Measurements from ENCODE around the gene PIR.

The PIR gene

GRCh38 chrX:15384304-15384703 is 108.8 kb downstream of the PIR start, which contains the start of gene VEGFD:
Gene VEGFD (minus strand): TSS chrX:15384413. CDS start chrX:15383946, 467 bp downstream.
- Histone ChIP-seq H3K4me1 (ENCODE audit: control insufficient read depth, insufficient read depth, low read length) (no peaks in the 10 kb centered on the region; the same call in 1 of the 2 replicates), H3K9me3 (ENCODE audit: control insufficient read depth, insufficient read depth, low read depth, low read length) (no peaks in the 10 kb centered on the region), H3K4me3 (ENCODE audit: low read depth, low read length) (no peak within 1 kb of the TSS), H3K36me3 (ENCODE audit: control insufficient read depth in 2 of 2, insufficient read depth in 1 of 2, low read length in 2 of 2) (peaks cover 0 to 3% of the 10 kb centered on the region in 2 experiments; a peak in 1 of 3 replicates), H3K27ac (ENCODE audit: extremely low read depth, low read depth, low read length) (no peak within 1 kb of the TSS)
- ChIA-PET CTCF (interaction anchor here (0.6 to 3.0 kb wide), 5 partner anchors 10 to 88 kb away, joined by 3 to 33 read pairs (median 3); no protein-coding TSS in a partner anchor), POLR2A (no interaction called here)
- TF ChIP-seq ZNF138 (tag by site-specific recombination; IDR thresholded peaks at IDR 0.05; ENCODE audit: borderline replicate concordance) (no peak), MEIS1 (CRISPR knock-in tag; IDR thresholded peaks at IDR 0.05; ENCODE audit: borderline replicate concordance) (no peak), ZBTB26 (tag by site-specific recombination; optimal IDR thresholded peaks at IDR 0.05) (no peak), ZNF354C (tag by site-specific recombination; IDR thresholded peaks at IDR 0.05; ENCODE audit: borderline replicate concordance, low read depth) (no peak), ZNF623 (tag by site-specific recombination; IDR thresholded peaks at IDR 0.05) (no peak), PBX3 (CRISPR knock-in tag; IDR thresholded peaks at IDR 0.05) (no peak), ZNF433 (tag by site-specific recombination; IDR thresholded peaks at IDR 0.05; ENCODE audit: low read depth) (no peak), ZNF596 (tag by site-specific recombination; IDR thresholded peaks at IDR 0.05) (no peak), ZNF664 (tag by site-specific recombination; IDR thresholded peaks at IDR 0.05) (no peak), ZNF48 (tag by site-specific recombination; IDR thresholded peaks at IDR 0.05) (no peak), ZNF184 (tag by site-specific recombination; IDR thresholded peaks at IDR 0.05) (no peak), ZNF658 (tag by site-specific recombination; IDR thresholded peaks at IDR 0.05) (no peak), EGR2 (tag by site-specific recombination; IDR thresholded peaks at IDR 0.05; ENCODE audit: low read depth) (no peak), KLF8 (tag by site-specific recombination; IDR thresholded peaks at IDR 0.05) (no peak), ZNF624 (tag by site-specific recombination; IDR thresholded peaks at IDR 0.05) (no peak), TSHZ1 (tag by site-specific recombination; IDR thresholded peaks at IDR 0.05; ENCODE audit: borderline replicate concordance) (no peak)

GRCh38 chrX:15382813-15383212 is 110.3 kb downstream of the PIR start:
- no peak overlapping the region for H3K4me3 ChIP-seq (ENCODE audit: low read depth, low read length)
- H3K9me3 ChIP-seq (ENCODE audit: control insufficient read depth, insufficient read depth, low read depth, low read length): no peaks in the 10 kb centered on the region
- no peaks in the 10 kb centered on the region for H3K36me3 ChIP-seq (ENCODE audit: control insufficient read depth in 2 of 2, insufficient read depth in 1 of 2, low read length in 2 of 2)
- CTCF ChIA-PET: interaction anchor here (0.6 to 3.0 kb wide), 15 partner anchors 16 to 1852 kb away, joined by 3 to 33 read pairs (median 4); no protein-coding TSS in a partner anchor
- no peak for TF ChIP-seq ZNF169 (tag by site-specific recombination; IDR thresholded peaks at IDR 0.05)
- no peak overlapping the region for H3K27ac ChIP-seq (ENCODE audit: extremely low read depth, low read depth, low read length)
- POLR2A ChIA-PET: no interaction called here
- H3K4me1 ChIP-seq (ENCODE audit: control insufficient read depth, insufficient read depth, low read length): no peaks in the 10 kb centered on the region; the same call in 1 of the 2 replicates

Data from HEK293 (cell line).